Measurements from ENCODE around the gene AGAP1. TPM values are rescaled to one million over a fixed set of nuclear protein-coding genes. Genes with fewer than 3 reads are reported as not detected.

Gene AGAP1
- total RNA-seq, 1 donor from 2014 or later = 33.4 TPM

GRCh38 chr2:235495373-235496238, 1.8 kb downstream of the AGAP1 start:
- no peak for ATAC-seq
- TF ChIP-seq CTCF (IDR thresholded peaks at IDR 0.05) = peak; percentile 4
- peak overlapping the region; percentile 71 for H3K4me3 ChIP-seq
- no peaks in the 10 kb centered on the region for H3K36me3 ChIP-seq
- intact Hi-C loops (cut with DNase I) = no loop called here
- no peak for DNase-seq
- peaks cover 17% of the 10 kb centered on the region for H3K4me1 ChIP-seq
- H3K27ac ChIP-seq = peak overlapping the region; percentile 47
- H3K27me3 ChIP-seq = no peaks in the 10 kb centered on the region
- H3K9me3 ChIP-seq = no peaks in the 10 kb centered on the region

GRCh38 chr2:235496239-235496621, 2.4 kb downstream of the AGAP1 start:
- no peak for TF ChIP-seq CTCF (IDR thresholded peaks at IDR 0.05)
- peak overlapping the region; percentile 71 for H3K4me3 ChIP-seq

GRCh38 chr2:235497096-235497495, 3.3 kb downstream of the AGAP1 start:
- Histone ChIP-seq H3K27me3 (no peaks in the 10 kb centered on the region), H3K4me1 (peaks cover 28% of the 10 kb centered on the region), H3K4me3 (no peak overlapping the region), H3K36me3 (no peaks in the 10 kb centered on the region), H3K27ac (no peak overlapping the region), H3K9me3 (no peaks in the 10 kb centered on the region)
- intact Hi-C loops (cut with DNase I) = no loop called here
- ATAC-seq (no peak), DNase-seq (no peak)
- no peak for TF ChIP-seq CTCF (IDR thresholded peaks at IDR 0.05)

More at GRCh38 chr2:235496239-235496621, 2.4 kb downstream of the AGAP1 start:
- H3K27me3 ChIP-seq = no peaks in the 10 kb centered on the region
- no peak for DNase-seq
- peaks cover 20% of the 10 kb centered on the region for H3K4me1 ChIP-seq
- intact Hi-C loops (cut with DNase I) = no loop called here
- H3K9me3 ChIP-seq = no peaks in the 10 kb centered on the region
- H3K27ac ChIP-seq = no peak overlapping the region
- H3K36me3 ChIP-seq = no peaks in the 10 kb centered on the region
- no peak for ATAC-seq

- DNase-seq = no peak
- peaks cover 31% of the 10 kb centered on the region for H3K4me1 ChIP-seq
- intact Hi-C loops (cut with DNase I) = no loop called here
- no peak for ATAC-seq
- H3K4me3 ChIP-seq = no peak overlapping the region
- no peak overlapping the region for H3K27ac ChIP-seq
- H3K36me3 ChIP-seq = no peaks in the 10 kb centered on the region
- peak; percentile 9 for TF ChIP-seq CTCF (IDR thresholded peaks at IDR 0.05)
- H3K27me3 ChIP-seq = no peaks in the 10 kb centered on the region
- H3K9me3 ChIP-seq = no peaks in the 10 kb centered on the region
These were observed 4.7 kb downstream of the AGAP1 start for GRCh38 chr2:235498541-235498940.

DNA sequence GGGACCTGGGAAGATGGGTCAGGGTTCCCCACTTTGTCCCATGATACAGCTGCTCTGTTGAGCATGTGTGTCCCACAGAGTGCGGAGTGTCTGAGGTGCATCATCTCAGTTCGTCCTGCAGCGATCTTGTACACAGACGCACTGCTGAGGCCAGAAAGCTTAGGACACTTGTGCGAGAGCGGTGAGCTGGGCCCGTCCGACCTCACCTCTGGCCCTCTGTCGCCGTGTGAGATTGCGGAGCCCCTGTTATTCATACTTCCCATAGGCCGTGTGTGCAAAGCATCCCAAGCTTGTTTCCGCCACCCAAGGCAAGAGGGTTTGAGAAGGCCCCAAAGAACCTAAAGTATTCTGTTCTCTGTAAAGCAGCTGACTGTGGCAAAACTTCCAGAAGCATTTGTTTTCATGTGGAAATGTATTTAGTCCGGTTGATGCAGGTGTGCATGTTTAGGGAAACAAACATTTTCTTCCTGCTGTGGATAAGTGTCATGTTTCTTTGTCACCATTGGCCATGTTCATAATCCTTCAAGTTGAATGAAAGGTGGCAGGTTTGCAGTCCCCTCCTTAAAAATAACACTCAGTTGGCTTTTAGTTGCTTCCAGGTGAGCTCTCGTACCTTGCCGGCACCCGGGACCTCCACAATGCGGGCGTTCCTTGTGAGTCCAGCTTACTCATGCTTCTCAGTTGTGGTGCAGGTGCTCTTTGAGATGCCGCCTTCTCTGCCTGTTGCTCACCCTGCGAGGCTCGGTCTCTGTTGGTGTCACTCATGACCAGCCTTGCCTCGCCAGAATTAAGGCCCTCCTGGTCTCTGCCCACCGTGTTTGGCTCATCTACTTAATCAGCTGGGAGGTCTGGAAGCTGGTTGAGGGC, 5.3 kb downstream of the AGAP1 start:
- Histone ChIP-seq H3K4me3 (no peak overlapping the region), H3K4me1 (peaks cover 31% of the 10 kb centered on the region), H3K27me3 (no peaks in the 10 kb centered on the region), H3K9me3 (no peaks in the 10 kb centered on the region), H3K27ac (no peak overlapping the region), H3K36me3 (no peaks in the 10 kb centered on the region)
- no peak for TF ChIP-seq CTCF (IDR thresholded peaks at IDR 0.05)
- intact Hi-C loops (cut with DNase I) = no loop called here
- ATAC-seq = no peak
- DNase-seq = no peak
